GM04503 (cell line): ENCODE data around the gene PPP1R37.
A peak's percentile ranks its signal among the peaks of the same experiment; 100 is the strongest.

Source experiments
- DNase-seq: peaks from one replicate; pipeline ENCODE4 v3.0.0-alpha.2; 2012; ENCODE audit warnings: low read depth

Gene PPP1R37

DNA sequence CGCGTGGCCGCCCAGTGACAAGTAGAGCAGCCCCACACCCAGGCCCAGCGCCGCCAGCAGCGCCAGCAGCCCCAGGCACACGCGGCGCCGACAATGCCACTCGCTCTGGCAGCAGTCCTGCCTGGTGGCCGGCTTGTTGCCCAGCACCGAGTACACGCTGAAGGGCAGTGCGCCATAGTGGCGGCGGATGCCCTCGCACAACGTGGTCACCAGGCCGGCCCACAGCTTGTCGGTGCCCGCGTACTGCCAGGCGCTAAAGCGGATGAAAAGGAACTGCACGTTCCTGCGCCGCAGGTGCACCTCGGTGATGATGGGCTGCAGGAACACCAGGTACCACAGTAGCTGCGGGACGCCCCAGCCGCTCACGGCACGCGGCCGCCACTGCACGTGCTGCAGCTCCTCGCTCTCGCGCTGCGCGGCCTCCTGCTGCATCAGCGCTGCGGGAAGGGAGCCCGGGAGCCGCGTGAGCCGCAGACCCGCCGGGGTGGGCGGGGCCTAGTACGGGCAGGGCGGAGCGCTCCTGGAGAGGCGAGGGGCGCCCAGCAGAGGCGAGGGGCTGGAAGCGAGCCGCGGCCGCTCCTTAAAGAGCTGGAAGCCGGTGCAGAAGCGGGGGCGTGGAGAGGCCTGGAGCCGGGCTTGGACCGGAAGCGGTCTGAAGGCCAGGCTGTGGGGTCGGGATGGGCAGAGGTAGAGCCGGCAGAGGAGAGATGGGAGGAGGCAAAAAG is 60.5 kb downstream of the PPP1R37 start:
- no peak for DNase-seq

DNA sequence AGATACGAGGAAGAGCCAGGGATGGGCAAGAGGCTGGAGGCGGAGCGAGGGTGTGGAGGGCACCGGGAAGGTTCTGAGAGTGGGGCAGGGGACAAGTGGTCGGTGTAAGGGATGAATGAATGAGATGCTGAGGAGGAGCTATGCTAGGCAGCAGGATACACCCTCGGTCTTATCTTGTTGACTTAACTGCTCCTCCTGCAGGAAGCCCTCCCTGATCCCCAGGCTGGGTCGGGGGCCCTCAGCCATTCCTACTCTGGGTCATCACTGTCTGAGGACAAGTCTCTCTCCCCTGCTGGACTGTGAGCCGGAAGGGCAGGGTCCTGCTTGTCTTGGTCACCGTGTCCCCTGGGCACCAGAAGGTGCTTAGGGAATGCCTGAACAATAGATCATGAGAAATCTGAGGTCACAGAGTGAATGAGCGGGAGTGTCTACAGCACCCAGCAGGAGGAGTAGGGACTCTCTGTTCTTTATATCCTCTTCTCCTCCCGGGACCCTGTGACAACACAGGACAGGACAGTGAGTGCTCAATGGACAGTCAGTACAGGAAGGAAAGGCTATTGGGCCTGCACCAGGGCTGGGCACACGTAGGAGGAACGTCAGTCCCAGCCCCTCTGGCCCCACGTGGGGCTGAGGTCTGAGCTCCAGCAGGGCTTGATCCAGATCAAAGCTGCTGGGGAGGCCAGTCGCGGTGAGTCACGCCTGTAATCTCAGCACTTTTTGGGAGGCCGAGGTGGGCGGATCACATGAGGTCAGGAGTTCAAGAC is 61.3 kb downstream of the PPP1R37 start:
- no peak for DNase-seq

GRCh38 chr19:45156011-45156630 is 63.1 kb downstream of the PPP1R37 start:
- DNase-seq: no peak

- no peak for DNase-seq
Observed at GRCh38 chr19:45156751-45157150, 63.8 kb downstream of the PPP1R37 start.

GRCh38 chr19:45158503-45159209 is 65.7 kb downstream of the PPP1R37 start:
- DNase-seq: no peak

GRCh38 chr19:45159210-45159970 is 66.4 kb downstream of the PPP1R37 start:
- DNase-seq: no peak

GRCh38 chr19:45159971-45160324 is 67.0 kb downstream of the PPP1R37 start:
- DNase-seq: no peak

DNA sequence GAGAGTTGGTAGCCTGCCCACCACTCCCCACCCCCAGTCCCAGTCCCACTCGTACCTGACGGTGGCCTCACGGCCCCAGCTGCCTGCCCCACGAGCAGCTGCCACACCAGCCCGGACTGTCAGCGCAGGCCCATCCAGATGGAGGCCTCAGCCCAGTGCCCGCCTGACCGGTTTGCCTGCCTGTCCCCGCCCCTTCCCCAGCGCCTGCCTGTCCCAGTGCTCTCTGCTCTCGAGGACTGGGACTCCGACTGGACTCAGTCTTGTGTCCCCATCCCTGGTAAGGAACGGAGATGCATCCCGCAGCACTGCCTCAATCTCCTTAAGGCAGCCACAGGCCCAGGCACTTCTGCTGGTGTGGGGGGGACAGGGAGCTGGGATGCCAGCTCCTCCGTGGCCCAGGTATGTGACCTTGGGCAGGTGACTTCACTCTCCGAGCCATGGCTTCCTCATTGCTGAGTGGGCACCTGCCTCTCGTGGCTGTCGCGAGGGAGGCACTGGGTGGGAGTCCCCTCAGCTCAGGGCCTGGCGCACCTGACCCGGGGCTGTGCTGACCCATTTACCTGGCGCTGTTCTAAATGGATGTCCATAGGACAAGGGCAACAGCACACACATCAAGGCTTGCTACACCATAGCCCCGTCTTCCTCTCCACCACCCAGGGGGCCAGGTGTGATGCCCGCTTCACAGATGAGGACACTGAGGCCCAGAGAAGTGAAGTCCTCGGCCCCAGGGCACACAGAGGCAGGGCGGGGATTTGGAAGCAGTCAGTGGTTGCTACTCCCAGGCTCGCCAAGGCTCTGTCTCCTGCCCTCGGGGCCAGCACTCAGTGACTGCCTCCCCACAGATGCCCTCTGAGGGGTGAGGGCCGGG is 68.1 kb downstream of the PPP1R37 start, which contains the start of gene NKPD1:
TSS of gene NKPD1 (minus strand) at position 113 of the 868 bp plus-strand sequence. CDS start 832 bp downstream, outside the sequence.
- DNase-seq: no peak

GRCh38 chr19:45161738-45162607 is 69.0 kb downstream of the PPP1R37 start:
- DNase-seq: no peak

DNA sequence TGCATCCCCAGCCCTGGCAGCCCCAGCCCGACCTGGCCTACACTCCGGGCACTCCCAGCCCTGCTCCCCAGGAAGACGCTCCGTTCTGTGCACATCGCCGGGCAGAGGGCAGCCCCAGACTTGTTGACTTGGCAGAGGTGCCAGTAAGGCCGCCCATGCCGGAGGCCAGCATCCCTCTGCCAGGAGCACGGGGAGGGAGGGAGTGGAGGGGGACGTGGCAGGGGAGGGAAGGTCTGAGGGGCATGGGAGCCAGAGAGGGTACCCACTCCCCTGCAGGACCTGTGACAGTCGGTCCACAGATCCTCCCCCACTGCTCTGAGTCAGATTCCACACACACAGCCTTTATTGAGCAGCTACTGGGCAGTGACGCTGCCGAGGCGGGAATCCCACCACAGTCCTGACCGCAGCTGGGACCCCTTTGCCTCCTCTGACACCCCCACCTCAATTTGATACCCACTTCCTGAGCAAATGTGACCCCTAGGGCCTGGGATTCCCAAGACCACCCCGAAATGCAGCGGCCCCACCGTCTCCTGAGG is 69.7 kb downstream of the PPP1R37 start:
- DNase-seq: no peak

GRCh38 chr19:45163156-45163555 is 70.2 kb downstream of the PPP1R37 start:
- DNase-seq: no peak

DNA sequence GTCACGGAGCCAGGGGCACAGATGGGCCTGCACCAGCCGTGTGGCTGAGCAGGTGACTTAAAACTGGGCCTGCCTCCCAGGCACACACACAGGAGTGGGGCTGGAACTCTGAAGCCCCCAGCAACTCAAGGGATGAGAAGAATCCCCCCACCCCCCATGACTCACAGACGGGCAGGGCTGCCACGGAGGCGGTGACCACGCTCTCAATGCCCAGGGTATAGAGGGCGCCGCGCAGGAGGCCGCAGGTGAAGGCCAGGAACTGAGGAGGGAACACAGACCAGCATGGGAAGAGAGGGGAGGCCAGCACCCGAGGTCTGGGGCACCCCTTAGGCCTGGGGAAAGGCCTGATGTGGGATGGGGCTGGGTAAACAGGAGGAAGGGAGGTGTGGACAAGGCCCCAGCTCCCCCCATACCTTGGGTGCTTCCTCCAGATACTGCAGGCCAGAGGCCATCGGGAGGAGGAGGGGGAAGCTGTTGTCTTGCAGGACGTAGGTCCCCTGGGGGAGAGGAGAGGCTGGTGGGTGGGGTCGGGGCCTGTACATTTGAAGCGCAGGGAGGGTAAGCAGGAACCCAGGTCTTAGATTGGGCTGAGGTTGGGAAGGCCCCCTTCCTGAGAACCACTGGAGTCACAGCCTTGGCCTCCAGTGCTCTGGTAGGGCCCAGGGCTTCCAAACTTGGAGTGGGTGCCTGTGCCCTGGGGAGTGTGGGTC is 70.9 kb downstream of the PPP1R37 start:
- no peak for DNase-seq

DNA sequence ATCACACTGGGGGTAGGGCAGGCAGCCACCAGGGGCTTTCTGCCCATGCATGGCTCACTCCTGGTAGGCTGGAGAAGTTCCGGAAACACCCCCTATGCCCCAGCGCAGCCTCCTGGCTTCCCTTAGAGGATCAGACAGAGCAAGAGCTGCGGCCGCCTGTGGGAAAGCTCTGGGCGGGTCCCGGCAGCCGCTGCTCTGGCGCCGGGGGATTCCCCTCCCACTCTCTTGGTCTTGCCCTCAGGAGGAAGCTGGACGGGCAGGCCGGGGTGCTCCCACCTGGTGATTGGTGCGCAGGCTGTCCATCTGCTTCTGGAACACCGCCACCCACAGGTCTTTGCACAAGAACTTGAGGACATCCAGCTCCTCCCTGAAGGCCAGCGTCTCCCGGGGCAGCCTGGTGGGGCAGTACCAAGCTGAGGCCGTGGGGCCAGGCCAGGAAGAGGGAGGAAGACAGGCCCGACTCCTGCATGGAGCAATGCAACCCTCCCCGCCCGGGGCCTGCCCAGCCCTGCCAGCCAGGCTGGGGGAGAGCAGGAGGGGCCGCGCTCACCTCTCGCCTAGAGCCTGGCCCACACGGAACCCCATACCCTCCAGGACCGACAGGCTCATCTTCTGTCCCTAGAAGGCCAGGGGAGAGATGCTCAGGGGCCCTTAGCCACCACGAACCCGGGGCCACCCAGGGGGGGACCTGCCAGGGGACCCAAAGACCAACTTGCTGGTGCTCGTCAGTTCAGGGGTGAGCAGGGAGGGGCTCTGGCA is 71.8 kb downstream of the PPP1R37 start:
- peak; percentile 21 for DNase-seq

DNA sequence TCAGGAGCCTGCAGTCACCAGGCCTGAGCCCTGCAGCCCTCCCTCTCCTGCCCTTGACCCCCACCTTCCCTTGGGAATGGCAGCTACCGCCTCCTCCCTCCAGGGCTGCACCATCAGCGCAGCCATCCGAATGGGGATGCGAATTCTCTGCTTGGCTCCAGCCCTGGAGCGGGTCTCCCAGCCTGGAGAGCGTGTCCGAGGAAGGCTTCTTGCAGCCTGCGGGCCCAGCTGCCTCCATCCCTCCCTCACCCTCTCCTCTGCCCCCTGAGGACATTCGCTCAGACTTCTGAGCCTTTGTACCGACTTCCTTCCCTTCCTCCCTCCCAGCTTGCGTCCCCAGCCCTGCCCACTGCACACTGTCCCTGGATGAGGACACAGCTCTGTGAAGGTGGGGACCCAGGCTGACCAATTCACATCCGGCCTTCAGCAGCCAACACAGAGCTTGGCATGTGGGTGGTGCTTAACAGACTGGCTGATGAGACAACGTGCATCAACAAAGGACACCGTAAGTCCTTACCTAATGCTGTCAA is 73.8 kb downstream of the PPP1R37 start:
- no peak for DNase-seq

GRCh38 chr19:45168767-45169351 is 75.9 kb downstream of the PPP1R37 start:
- no peak for DNase-seq

DNA sequence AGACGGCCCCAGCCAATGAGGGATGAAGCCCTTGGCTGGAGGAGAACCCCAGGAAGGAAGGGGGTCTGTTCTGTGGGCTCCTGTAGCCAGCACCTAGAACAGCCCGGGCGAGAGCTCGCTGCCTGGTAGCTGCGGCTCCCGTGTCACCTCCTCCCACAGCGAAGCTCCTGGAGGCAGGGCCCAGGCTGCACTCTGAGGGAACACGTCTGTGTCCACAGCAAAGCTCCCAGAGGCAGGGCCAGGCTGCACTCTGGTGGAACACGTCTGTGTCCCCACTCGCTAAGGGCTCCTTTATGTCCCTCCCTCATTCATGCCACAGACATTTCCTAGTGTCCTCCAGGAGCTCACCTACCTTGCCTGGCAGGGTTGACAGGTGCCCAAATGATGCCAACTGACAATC is 76.6 kb downstream of the PPP1R37 start:
- no peak for DNase-seq
